ENCODE data around the gene TMEM242. TPM values are rescaled to one million over a fixed set of nuclear protein-coding genes. Genes with fewer than 3 reads are reported as not detected.

Gene TMEM242
- total RNA-seq, 1 experiment from 2014 or later, result 8.7 TPM

DNA sequence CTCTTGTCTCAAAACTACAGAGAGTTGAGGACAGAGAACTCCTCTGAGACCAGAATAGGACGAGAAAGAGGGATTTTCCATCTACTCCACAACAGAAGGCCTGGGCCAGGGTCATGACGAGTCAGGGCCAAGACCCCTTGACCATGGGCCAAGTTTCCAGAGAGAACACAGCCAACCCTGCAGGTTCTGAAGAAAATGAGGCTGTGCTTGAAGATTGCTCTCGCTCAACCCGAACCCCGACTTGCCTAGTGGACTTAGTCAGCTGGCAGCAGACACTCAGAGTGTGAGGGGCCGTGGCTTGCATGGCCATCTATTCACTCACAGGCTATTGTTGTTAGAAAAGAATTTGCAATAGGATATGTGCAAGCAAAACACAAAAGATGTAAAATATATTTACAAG is 54.5 kb downstream of the TMEM242 start (continued):
- TF ChIP-seq, protein P1, sequence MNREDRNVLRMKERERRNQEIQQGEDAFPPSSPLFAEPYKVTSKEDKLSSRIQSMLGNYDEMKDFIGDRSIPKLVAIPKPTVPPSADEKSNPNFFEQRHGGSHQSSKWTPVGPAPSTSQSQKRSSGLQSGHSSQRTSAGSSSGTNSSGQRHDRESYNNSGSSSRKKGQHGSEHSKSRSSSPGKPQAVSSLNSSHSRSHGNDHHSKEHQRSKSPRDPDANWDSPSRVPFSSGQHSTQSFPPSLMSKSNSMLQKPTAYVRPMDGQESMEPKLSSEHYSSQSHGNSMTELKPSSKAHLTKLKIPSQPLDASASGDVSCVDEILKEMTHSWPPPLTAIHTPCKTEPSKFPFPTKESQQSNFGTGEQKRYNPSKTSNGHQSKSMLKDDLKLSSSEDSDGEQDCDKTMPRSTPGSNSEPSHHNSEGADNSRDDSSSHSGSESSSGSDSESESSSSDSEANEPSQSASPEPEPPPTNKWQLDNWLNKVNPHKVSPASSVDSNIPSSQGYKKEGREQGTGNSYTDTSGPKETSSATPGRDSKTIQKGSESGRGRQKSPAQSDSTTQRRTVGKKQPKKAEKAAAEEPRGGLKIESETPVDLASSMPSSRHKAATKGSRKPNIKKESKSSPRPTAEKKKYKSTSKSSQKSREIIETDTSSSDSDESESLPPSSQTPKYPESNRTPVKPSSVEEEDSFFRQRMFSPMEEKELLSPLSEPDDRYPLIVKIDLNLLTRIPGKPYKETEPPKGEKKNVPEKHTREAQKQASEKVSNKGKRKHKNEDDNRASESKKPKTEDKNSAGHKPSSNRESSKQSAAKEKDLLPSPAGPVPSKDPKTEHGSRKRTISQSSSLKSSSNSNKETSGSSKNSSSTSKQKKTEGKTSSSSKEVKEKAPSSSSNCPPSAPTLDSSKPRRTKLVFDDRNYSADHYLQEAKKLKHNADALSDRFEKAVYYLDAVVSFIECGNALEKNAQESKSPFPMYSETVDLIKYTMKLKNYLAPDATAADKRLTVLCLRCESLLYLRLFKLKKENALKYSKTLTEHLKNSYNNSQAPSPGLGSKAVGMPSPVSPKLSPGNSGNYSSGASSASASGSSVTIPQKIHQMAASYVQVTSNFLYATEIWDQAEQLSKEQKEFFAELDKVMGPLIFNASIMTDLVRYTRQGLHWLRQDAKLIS (CRISPR knock-in tag; IDR thresholded peaks at IDR 0.05; ENCODE audit: borderline replicate concordance), result no peak
- TF ChIP-seq CDX4 (CRISPR knock-in tag; IDR thresholded peaks at IDR 0.05; ENCODE audit: borderline replicate concordance), result no peak
- no peak for TF ChIP-seq FOXJ3 (CRISPR knock-in tag; IDR thresholded peaks at IDR 0.05; ENCODE audit: borderline replicate concordance)

- Mint-ChIP-seq H3K4me1 (peaks cover 12% of the 10 kb centered on the region), H3K9me3 (peaks cover 10% of the 10 kb centered on the region), H3K27me3 (ENCODE audit: low read depth) (peaks cover 2% of the 10 kb centered on the region; the same call in 1 of the 2 replicates), H3K27ac (no peak overlapping the region), H3K4me3 (no peak overlapping the region), H3K36me3 (peaks cover 8% of the 10 kb centered on the region; the same call in 1 of the 2 replicates)
- DNase-seq (ENCODE audit: low spot score) (no peak), ATAC-seq (no peak)
- ChIA-PET CTCF (interaction anchor here (1.2 to 3.5 kb wide), 6 partner anchors 14 to 401 kb away, joined by 3 to 15 read pairs (median 5); no protein-coding TSS in a partner anchor), POLR2A (no interaction called here)
- 0 out of 2 replicates have a peak, but pooled peaks have one; percentile 22 for TF ChIP-seq ATF3 (CRISPR knock-in tag; conservative IDR thresholded peaks at IDR 0.05)
- TF ChIP-seq, protein P2, sequence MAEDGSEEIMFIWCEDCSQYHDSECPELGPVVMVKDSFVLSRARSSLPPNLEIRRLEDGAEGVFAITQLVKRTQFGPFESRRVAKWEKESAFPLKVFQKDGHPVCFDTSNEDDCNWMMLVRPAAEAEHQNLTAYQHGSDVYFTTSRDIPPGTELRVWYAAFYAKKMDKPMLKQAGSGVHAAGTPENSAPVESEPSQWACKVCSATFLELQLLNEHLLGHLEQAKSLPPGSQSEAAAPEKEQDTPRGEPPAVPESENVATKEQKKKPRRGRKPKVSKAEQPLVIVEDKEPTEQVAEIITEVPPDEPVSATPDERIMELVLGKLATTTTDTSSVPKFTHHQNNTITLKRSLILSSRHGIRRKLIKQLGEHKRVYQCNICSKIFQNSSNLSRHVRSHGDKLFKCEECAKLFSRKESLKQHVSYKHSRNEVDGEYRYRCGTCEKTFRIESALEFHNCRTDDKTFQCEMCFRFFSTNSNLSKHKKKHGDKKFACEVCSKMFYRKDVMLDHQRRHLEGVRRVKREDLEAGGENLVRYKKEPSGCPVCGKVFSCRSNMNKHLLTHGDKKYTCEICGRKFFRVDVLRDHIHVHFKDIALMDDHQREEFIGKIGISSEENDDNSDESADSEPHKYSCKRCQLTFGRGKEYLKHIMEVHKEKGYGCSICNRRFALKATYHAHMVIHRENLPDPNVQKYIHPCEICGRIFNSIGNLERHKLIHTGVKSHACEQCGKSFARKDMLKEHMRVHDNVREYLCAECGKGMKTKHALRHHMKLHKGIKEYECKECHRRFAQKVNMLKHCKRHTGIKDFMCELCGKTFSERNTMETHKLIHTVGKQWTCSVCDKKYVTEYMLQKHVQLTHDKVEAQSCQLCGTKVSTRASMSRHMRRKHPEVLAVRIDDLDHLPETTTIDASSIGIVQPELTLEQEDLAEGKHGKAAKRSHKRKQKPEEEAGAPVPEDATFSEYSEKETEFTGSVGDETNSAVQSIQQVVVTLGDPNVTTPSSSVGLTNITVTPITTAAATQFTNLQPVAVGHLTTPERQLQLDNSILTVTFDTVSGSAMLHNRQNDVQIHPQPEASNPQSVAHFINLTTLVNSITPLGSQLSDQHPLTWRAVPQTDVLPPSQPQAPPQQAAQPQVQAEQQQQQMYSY (CRISPR knock-in tag; IDR thresholded peaks at IDR 0.05), result no peak
Measured at GRCh38 chr6:157268396-157268795, 54.9 kb downstream of the TMEM242 start.

- TF ChIP-seq STAT6 (CRISPR knock-in tag; conservative IDR thresholded peaks at IDR 0.05; ENCODE audit: low read depth) (no peak), GTF2I (CRISPR knock-in tag; conservative IDR thresholded peaks at IDR 0.05) (no peak), ZNF423 (CRISPR knock-in tag; IDR thresholded peaks at IDR 0.05) (peak; percentile 38; the same call in 1 of the 2 replicates)
- ATAC-seq (no peak), DNase-seq (ENCODE audit: low spot score) (no peak)
- Mint-ChIP-seq H3K4me1 (peaks cover 5% of the 10 kb centered on the region), H3K27ac (no peak overlapping the region), H3K4me3 (no peak overlapping the region), H3K36me3 (peaks cover 8% of the 10 kb centered on the region; the same call in 1 of the 2 replicates), H3K27me3 (ENCODE audit: low read depth) (no peaks in the 10 kb centered on the region; the same call in 1 of the 2 replicates), H3K9me3 (peaks cover 10% of the 10 kb centered on the region)
- CTCF ChIA-PET, result interaction anchor here (0.5 to 3.5 kb wide), 10 partner anchors 8 to 402 kb away, joined by 3 to 15 read pairs (median 4); partner anchors contain the start of gene TMEM242
- POLR2A ChIA-PET, result no interaction called here
Measured at GRCh38 chr6:157267654-157268053, 55.7 kb downstream of the TMEM242 start.
